ENCODE measurements around the gene RPL29. TPM values are rescaled to one million over a fixed set of nuclear protein-coding genes. Genes with fewer than 3 reads are reported as not detected.
A peak's percentile ranks its signal among the peaks of the same experiment; 100 is the strongest.

RPL29 gene
- total and polyA plus RNA-seq, 2 of the 13 experiments (the other 11 are each of a cell fraction or from before 2014, with no cell fraction given), result 1,348 to 2,263 TPM

DNA sequence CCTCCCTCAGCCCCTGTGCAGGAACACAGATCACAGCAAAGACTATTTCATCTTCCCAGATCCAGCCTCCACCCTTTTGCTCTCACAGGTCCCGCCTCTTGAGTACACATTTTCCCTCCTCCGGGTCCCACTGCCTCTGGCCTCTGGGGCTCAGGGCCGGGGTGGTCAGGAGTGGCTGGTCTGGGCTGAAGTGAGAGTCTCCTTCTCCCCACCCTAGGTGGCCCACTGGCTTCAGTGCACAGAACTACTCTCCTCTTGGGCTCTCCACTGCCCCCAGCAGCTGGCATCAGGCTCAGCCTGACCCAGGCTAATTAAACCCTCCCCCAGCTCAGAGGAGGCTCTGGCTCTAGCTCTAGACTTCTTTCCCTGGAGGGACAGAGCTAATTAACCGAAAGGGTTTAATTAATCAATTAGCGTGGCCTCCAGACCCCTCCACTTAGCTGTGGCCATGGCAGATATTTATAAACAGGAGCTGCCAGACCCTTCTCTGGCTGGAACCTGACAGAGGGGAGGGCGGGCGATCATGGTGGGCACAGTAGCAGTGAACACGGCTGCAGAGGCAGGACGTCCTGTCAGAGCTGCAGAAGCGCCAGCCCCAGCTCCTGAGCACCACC is 45.5 kb upstream of the RPL29 start (continued):
- TF ChIP-seq, protein P1, sequence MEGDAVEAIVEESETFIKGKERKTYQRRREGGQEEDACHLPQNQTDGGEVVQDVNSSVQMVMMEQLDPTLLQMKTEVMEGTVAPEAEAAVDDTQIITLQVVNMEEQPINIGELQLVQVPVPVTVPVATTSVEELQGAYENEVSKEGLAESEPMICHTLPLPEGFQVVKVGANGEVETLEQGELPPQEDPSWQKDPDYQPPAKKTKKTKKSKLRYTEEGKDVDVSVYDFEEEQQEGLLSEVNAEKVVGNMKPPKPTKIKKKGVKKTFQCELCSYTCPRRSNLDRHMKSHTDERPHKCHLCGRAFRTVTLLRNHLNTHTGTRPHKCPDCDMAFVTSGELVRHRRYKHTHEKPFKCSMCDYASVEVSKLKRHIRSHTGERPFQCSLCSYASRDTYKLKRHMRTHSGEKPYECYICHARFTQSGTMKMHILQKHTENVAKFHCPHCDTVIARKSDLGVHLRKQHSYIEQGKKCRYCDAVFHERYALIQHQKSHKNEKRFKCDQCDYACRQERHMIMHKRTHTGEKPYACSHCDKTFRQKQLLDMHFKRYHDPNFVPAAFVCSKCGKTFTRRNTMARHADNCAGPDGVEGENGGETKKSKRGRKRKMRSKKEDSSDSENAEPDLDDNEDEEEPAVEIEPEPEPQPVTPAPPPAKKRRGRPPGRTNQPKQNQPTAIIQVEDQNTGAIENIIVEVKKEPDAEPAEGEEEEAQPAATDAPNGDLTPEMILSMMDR (CRISPR knock-in tag; IDR thresholded peaks at IDR 0.05), result peak; percentile 40
- peak; percentile 30 for TF ChIP-seq STAG1 (CRISPR knock-in tag; IDR thresholded peaks at IDR 0.05)
- TF ChIP-seq, protein P2, sequence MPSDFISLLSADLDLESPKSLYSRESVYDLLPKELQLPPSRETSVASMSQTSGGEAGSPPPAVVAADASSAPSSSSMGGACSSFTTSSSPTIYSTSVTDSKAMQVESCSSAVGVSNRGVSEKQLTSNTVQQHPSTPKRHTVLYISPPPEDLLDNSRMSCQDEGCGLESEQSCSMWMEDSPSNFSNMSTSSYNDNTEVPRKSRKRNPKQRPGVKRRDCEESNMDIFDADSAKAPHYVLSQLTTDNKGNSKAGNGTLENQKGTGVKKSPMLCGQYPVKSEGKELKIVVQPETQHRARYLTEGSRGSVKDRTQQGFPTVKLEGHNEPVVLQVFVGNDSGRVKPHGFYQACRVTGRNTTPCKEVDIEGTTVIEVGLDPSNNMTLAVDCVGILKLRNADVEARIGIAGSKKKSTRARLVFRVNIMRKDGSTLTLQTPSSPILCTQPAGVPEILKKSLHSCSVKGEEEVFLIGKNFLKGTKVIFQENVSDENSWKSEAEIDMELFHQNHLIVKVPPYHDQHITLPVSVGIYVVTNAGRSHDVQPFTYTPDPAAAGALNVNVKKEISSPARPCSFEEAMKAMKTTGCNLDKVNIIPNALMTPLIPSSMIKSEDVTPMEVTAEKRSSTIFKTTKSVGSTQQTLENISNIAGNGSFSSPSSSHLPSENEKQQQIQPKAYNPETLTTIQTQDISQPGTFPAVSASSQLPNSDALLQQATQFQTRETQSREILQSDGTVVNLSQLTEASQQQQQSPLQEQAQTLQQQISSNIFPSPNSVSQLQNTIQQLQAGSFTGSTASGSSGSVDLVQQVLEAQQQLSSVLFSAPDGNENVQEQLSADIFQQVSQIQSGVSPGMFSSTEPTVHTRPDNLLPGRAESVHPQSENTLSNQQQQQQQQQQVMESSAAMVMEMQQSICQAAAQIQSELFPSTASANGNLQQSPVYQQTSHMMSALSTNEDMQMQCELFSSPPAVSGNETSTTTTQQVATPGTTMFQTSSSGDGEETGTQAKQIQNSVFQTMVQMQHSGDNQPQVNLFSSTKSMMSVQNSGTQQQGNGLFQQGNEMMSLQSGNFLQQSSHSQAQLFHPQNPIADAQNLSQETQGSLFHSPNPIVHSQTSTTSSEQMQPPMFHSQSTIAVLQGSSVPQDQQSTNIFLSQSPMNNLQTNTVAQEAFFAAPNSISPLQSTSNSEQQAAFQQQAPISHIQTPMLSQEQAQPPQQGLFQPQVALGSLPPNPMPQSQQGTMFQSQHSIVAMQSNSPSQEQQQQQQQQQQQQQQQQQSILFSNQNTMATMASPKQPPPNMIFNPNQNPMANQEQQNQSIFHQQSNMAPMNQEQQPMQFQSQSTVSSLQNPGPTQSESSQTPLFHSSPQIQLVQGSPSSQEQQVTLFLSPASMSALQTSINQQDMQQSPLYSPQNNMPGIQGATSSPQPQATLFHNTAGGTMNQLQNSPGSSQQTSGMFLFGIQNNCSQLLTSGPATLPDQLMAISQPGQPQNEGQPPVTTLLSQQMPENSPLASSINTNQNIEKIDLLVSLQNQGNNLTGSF (CRISPR knock-in tag; IDR thresholded peaks at IDR 0.05), result no peak

DNA sequence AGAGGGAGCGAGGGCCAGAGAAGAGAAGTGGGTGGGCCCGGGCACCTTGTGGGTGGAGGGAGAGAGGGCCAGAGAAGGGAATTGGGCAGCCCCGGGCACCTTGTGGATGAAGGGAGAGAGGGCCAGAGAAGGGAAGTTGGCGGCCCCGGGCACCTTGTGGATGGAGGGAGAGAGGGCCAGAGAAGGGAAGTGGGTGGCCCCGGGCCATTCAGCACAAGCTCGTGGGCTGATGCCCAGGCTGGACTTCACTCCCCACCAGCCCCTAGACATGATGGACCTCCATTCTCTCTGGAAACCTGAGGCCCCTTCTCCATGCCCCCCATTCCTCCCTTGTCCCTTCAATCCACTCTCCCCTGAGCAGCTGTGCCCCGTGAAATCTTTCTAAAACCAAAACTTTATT is 44.9 kb upstream of the RPL29 start:
- FAIRE-seq (no peak), DNase-seq (ENCODE audit: low spot score) (no peak), ATAC-seq (no peak)
- intact Hi-C loops (cut with micrococcal nuclease; ENCODE audit: unreplicated experiment), result no loop called here
- no peaks in the 10 kb centered on the region for H3K27me3 ChIP-seq (ENCODE audit: control insufficient read depth in 1 of 2, insufficient read depth in 2 of 2, low read length in 2 of 2)
- no peak overlapping the region for H3K27ac ChIP-seq (ENCODE audit: extremely low read length, insufficient read depth, low read length)
- peaks cover 62% of the 10 kb centered on the region for H3K4me1 ChIP-seq (ENCODE audit: insufficient read depth, low read length)
- no peak overlapping the region for H2AFZ ChIP-seq (ENCODE audit: low read length)
- WGBS (ENCODE audit: low lambda C conversion rate), result 62% methylated on average over 8 of the region's 8 CpGs
- no peaks in the 10 kb centered on the region for H3K79me2 ChIP-seq (ENCODE audit: insufficient read depth, low read length)
- no peaks in the 10 kb centered on the region for H4K20me1 ChIP-seq (ENCODE audit: insufficient read depth, low read length)
- peak overlapping the region; percentile 35; the same call in 1 of the 2 replicates for H3K9ac ChIP-seq (ENCODE audit: insufficient read depth, low read depth, low read length)
- BruUV-seq (replicated peaks), result no TSS peak
- H3K4me3 ChIP-seq (replicated peaks in 1 of 3; ENCODE audit: insufficient read depth in 1 of 3, low read depth in 2 of 3, low read length in 3 of 3), result peak overlapping the region in 1 of 3 experiments; percentile 58; a peak in 2 of 6 replicates
- ChIA-PET CTCF (ENCODE audit: low intra/inter-chr PET ratio, low total read pairs) (interaction anchor here (1.7 kb wide), 1 partner anchor 26 kb away, joined by 3 read pairs; no protein-coding TSS in a partner anchor), POLR2A (interaction anchor here (0.6 to 4.3 kb wide), 8 partner anchors 11 to 403 kb away, joined by 3 to 20 read pairs (median 4); partner anchors contain the start of genes DUSP7, POC1A and RPL29)
- TF ChIP-seq, protein P3, sequence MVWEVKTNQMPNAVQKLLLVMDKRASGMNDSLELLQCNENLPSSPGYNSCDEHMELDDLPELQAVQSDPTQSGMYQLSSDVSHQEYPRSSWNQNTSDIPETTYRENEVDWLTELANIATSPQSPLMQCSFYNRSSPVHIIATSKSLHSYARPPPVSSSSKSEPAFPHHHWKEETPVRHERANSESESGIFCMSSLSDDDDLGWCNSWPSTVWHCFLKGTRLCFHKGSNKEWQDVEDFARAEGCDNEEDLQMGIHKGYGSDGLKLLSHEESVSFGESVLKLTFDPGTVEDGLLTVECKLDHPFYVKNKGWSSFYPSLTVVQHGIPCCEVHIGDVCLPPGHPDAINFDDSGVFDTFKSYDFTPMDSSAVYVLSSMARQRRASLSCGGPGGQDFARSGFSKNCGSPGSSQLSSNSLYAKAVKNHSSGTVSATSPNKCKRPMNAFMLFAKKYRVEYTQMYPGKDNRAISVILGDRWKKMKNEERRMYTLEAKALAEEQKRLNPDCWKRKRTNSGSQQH (CRISPR knock-in tag; IDR thresholded peaks at IDR 0.05; ENCODE audit: low read depth), result no peak
- TF ChIP-seq, protein P4, sequence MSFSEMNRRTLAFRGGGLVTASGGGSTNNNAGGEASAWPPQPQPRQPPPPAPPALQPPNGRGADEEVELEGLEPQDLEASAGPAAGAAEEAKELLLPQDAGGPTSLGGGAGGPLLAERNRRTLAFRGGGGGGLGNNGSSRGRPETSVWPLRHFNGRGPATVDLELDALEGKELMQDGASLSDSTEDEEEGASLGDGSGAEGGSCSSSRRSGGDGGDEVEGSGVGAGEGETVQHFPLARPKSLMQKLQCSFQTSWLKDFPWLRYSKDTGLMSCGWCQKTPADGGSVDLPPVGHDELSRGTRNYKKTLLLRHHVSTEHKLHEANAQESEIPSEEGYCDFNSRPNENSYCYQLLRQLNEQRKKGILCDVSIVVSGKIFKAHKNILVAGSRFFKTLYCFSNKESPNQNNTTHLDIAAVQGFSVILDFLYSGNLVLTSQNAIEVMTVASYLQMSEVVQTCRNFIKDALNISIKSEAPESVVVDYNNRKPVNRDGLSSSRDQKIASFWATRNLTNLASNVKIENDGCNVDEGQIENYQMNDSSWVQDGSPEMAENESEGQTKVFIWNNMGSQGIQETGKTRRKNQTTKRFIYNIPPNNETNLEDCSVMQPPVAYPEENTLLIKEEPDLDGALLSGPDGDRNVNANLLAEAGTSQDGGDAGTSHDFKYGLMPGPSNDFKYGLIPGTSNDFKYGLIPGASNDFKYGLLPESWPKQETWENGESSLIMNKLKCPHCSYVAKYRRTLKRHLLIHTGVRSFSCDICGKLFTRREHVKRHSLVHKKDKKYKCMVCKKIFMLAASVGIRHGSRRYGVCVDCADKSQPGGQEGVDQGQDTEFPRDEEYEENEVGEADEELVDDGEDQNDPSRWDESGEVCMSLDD (CRISPR knock-in tag; IDR thresholded peaks at IDR 0.05; ENCODE audit: borderline replicate concordance), result no peak
- TF ChIP-seq PPARG (CRISPR knock-in tag; conservative IDR thresholded peaks at IDR 0.05) (no peak), FOSL1 (CRISPR knock-in tag; IDR thresholded peaks at IDR 0.05; ENCODE audit: borderline replicate concordance) (no peak)
- TF ChIP-seq, protein P5, sequence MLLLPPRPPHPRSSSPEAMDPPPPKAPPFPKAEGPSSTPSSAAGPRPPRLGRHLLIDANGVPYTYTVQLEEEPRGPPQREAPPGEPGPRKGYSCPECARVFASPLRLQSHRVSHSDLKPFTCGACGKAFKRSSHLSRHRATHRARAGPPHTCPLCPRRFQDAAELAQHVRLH (CRISPR knock-in tag; IDR thresholded peaks at IDR 0.05; ENCODE audit: borderline replicate concordance, low read depth), result no peak
- TF ChIP-seq, protein P6, sequence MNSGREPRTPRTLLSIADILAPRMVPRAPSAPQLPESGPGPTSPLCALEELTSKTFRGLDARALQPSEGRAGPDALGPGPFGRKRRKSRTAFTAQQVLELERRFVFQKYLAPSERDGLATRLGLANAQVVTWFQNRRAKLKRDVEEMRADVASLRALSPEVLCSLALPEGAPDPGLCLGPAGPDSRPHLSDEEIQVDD (CRISPR knock-in tag; IDR thresholded peaks at IDR 0.05; ENCODE audit: borderline replicate concordance), result no peak
- peak overlapping the region; percentile 73 for H3K4me2 ChIP-seq (ENCODE audit: low read depth, low read length)
- H3K9me3 ChIP-seq (ENCODE audit: low read length), result no peaks in the 10 kb centered on the region
- H3K36me3 ChIP-seq (replicated peaks in 1 of 2; ENCODE audit: control insufficient read depth in 1 of 2, insufficient read depth in 2 of 2, low read length in 2 of 2), result no peaks in the 10 kb centered on the region
- in situ Hi-C loops (cut with HindIII; ENCODE audit: extremely low pct_ligation_motif_present, low pct_unique_long_range_greater_than_20kb), result loop anchor here (5.0 kb wide), 1 partner anchor 38 kb away; no protein-coding TSS in a partner anchor

All from HepG2 (cell line).